GM21526 (cell line): Measurements from ENCODE around the gene MAP3K14.

Experiments used
- ATAC-seq: cut with Tn5 transposase; IDR thresholded peaks from one replicate; pipeline ENCODE4 v1.9.1; 2021; ENCODE audit warnings: moderate library complexity; ENCODE audit not compliant: unreplicated experiment, low FRiP score

Gene MAP3K14

GRCh38 chr17:45318561-45319230 is 1.9 kb upstream of the MAP3K14 start:
- ATAC-seq = no peak

- ATAC-seq = peak; percentile 56
Measured at GRCh38 chr17:45317111-45317928, 500 bp upstream of the MAP3K14 start.

- no peak for ATAC-seq
Measured at GRCh38 chr17:45315648-45316433, 979 bp downstream of the MAP3K14 start.

GRCh38 chr17:45314741-45315647 is 1.8 kb downstream of the MAP3K14 start:
- ATAC-seq = no peak

- ATAC-seq = no peak
Measured at GRCh38 chr17:45313996-45314740, 2.7 kb downstream of the MAP3K14 start.

- no peak for ATAC-seq
Measured at GRCh38 chr17:45313421-45313771, 3.4 kb downstream of the MAP3K14 start.

GRCh38 chr17:45312477-45313420 is 4.1 kb downstream of the MAP3K14 start:
- no peak for ATAC-seq

GRCh38 chr17:45311760-45312476 is 4.9 kb downstream of the MAP3K14 start:
- peak; percentile 26 for ATAC-seq

- no peak for ATAC-seq
Measured at GRCh38 chr17:45311401-45311759, 5.4 kb downstream of the MAP3K14 start.

GRCh38 chr17:45310380-45311324 is 6.2 kb downstream of the MAP3K14 start:
- no peak for ATAC-seq

GRCh38 chr17:45309400-45309799 is 7.4 kb downstream of the MAP3K14 start:
- no peak for ATAC-seq

GRCh38 chr17:45308840-45309239 is 8.0 kb downstream of the MAP3K14 start:
- ATAC-seq = no peak

GRCh38 chr17:45308016-45308365 is 8.8 kb downstream of the MAP3K14 start:
- no peak for ATAC-seq

- ATAC-seq = no peak
Measured at GRCh38 chr17:45307290-45308015, 9.4 kb downstream of the MAP3K14 start.

GRCh38 chr17:45306623-45307022 is 10.2 kb downstream of the MAP3K14 start:
- no peak for ATAC-seq

- ATAC-seq = no peak
Measured at GRCh38 chr17:45306094-45306493, 10.7 kb downstream of the MAP3K14 start.
